Stimulated activated CD4-positive, alpha-beta T cell treated with anti-CD3 and anti-CD28 coated beads, Interleukin-1b, Interleukin-23, amount 100 ng/mL, for 1 hour (primary cell): Measurements from ENCODE around the gene KCTD13.
A peak's percentile ranks its signal among the peaks of the same experiment; 100 is the strongest.
"Not testable (repeated sequence)": the region's sequence is repeated elsewhere in the genome, so short reads cannot be mapped to it uniquely, and the experiment has no call there.

Experiments
- DNase-seq, 2 donors: peaks; one replicate each; pipeline ENCODE4 v3.0.0-alpha.2; 2020; ENCODE audit warnings: low read depth in 2 of 2

KCTD13 gene, protein sequence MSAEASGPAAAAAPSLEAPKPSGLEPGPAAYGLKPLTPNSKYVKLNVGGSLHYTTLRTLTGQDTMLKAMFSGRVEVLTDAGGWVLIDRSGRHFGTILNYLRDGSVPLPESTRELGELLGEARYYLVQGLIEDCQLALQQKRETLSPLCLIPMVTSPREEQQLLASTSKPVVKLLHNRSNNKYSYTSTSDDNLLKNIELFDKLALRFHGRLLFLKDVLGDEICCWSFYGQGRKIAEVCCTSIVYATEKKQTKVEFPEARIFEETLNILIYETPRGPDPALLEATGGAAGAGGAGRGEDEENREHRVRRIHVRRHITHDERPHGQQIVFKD

GRCh38 chr16:29925781-29926710 lies at the start of gene KCTD13:
Gene KCTD13 (minus strand): TSS chr16:29926226. CDS start chr16:29926033, 193 bp downstream.
- DNase-seq = peak; percentile 76 to 84

GRCh38 chr16:29975134-29975538 lies 49.1 kb upstream of the KCTD13 start:
- DNase-seq = no peak

DNA sequence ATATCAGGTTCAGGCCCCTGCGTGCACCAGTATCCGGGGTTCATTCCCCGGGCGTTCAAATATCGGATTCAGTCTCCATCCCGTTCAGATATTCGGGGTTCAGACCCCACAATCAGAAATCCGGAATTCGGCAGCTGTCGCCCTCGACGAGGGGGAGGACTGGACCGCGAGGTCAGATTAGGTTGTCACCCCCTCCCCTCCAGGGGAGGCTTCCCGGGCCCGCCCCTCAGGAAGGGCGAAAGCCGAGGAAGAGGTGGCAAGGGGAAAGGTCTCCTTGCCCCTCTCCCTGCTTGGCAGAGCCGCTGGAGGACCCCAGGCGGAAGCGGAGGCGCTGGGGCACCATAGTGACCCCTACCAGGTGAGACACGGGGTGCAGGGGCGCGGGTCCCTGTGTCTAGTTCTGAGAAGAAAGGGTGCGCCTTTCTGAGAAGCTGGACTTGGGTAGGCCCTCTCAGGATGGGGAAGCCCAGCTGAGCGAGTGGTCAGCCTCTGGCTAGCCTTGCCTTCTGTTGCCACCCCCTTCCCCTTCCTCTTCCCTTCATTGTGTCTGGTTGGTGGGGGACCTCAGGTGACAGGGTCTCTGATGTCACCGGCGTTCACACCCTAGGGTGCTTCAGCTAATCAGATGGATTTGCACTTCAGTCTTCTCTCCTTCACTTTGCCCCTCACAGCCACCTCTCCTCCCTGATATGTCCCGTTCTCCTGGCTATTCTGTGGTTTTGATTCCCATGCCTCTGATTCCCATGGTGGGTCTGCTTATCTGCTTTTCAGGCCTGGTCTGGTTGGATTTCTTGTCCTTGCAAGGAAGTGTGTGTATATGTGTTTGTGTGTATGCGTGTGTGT lies 48.5 kb upstream of the KCTD13 start:
- DNase-seq = no peak

GRCh38 chr16:29973384-29974246 lies 47.6 kb upstream of the KCTD13 start, which contains the start of gene TAOK2:
Gene TAOK2 (plus strand): TSS chr16:29973868. CDS start chr16:29977773, 3,905 bp downstream.
- DNase-seq = peak; percentile 80 to 83

- DNase-seq = no peak
These were observed 47.0 kb upstream of the KCTD13 start for GRCh38 chr16:29972992-29973383.

DNA sequence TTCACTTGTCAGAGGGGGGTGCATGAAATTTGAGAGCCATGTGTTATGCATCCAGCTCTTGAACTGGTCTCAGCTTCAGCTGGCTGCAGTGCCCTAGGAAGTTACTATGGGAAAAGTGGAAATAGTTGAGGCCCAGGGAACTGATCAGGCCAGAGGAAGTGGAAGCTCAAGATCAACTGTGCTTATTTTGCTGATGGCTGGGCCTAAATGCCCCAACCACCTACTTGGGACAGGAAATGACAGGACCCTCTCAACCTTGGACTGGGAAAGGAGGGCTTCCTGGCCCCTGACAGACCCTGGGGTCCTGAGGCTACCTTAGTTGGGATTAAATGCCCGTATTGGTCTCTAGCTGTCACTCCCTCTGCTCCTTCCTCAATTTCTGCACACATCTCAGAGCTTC lies 46.5 kb upstream of the KCTD13 start:
- DNase-seq = no peak

DNA sequence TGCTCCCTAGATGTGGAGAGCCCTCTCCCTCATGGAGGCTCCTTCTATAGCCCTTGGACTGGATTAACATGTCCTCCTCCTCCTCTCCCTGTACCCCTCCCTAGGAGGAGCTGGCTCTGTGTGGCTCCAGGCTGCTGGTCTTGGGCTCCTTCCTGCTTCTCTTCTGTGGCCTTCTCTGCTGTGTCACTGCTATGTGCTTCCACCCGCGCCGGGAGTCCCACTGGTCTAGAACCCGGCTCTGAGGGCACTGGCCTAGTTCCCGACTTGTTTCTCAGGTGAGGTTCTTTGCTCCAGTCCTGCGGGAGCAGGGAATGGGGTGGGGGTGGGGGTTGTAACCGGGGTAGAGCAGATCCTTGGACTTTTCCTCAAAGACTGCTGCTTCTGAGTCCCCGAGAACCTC lies 45.3 kb upstream of the KCTD13 start:
- DNase-seq = no peak

- no peak for DNase-seq
These were observed 42.2 kb upstream of the KCTD13 start for GRCh38 chr16:29968205-29968604.

GRCh38 chr16:29963021-29963743 lies 37.2 kb upstream of the KCTD13 start:
- no peak for DNase-seq

DNA sequence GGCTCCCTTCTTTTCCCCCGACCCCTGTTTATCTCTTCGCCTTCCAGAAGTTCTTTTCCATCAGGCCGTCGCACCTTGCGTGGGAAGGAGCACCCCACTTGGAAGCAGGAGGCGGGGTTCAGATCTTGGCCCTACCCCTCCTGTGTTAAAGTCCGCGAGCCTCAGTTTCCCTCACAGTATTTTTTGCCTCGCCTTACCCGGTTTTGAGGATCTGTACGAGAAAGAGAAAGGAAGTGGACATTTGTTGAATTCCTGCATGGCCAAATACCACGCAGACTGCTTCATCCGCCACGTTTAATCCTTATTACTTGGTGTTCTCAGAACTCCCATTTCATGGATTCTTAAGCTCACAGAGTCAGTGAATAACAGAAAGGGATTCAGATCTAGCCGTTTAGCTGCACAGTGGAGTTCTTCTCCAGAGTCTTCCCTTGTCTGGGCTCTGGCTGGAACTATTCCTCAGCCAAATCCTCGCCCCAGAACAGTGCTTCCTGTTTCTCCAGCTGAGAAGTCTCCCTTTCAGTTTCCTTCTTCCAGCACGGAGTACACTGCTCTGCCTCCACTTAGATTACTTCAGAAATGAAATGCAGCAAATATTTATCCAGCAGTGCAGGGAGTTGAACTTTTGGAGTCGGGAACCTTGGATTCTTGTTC lies 36.4 kb upstream of the KCTD13 start:
- no peak for DNase-seq

DNA sequence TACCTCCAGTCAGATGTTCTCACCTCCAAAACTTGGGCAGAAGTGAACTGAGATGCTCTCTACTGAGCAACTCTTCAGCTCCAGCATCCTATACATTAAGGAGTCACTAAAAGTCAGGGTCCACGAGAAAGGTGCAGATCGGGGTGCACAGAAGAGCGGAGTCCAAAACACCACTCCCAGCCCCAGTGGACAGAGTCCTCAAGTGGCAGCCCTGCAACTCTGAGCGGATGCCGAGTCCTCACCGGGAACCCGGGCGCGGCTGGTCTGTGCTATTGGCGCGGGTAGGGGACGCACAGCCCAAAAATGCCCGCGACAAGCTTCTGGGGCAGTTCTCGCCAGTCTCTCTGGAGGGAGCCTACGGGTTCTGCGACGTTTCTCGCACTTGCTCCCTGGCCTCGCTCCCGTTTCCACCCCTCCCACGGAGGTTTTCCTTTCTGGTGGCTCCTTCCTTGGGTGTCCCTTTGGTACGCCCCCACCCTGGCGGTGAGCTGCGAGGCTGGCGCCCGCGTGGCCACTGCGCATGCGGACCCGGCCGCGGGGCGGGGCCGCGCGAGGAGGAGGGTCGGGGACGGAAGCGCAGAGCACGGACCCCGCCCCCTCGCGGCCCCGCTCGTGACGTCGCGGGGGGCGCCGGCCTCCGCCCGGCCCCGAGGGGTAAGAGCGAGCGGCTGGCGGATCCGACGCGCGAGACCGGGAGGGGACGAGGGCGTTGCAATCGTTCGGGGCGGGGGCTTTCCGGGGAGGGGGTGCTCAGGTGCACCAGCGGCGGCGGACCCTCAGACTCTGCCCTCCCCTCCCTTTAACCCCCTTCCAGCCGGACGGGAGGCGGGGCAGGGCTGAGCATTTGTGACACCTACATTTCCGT lies 35.7 kb upstream of the KCTD13 start, which contains the start of gene TMEM219:
Gene TMEM219, plus strand, starts transcription at position 601 of the 865 bp plus-strand sequence. CDS start 1,065 bp downstream, outside the sequence.
- DNase-seq = peak; percentile 84 to 91

DNA sequence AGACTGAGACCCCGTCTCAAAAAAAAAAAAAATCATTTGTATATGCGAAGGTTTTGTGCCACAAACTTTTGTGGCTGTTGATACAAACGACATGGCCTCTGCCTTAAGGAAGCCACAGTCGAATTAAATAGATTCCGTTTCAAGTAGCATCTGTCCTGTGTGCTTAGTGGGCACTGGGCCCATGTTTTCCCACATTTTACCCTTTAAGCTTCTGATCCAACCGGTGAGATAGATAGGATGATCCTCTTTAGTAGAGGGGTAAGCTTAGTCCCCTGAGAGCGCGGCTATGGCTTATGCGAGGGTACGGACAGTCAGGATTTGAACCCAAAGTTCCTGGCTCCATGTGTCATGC lies 35.1 kb upstream of the KCTD13 start:
- no peak for DNase-seq

DNA sequence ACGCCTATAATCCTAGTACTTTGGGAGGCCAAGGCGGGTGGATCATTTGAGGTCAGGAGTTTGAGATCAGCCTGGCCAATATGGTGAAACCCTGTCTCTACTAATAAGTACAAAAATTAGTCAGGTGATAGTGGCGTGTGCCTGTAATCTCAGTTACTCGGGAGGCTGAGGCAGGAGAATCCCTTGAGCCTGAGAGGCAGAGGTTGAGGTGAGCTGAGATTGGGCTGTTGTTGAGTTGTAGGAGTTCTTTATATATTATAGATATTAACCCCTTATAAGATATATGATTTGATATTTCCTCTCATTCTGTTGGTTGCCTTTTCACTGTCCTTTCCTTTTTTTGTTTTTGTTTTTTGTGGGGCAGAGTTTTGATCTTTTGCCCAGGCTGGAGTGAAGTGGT lies 33.8 kb upstream of the KCTD13 start:
- DNase-seq = not testable (repeated sequence)

DNA sequence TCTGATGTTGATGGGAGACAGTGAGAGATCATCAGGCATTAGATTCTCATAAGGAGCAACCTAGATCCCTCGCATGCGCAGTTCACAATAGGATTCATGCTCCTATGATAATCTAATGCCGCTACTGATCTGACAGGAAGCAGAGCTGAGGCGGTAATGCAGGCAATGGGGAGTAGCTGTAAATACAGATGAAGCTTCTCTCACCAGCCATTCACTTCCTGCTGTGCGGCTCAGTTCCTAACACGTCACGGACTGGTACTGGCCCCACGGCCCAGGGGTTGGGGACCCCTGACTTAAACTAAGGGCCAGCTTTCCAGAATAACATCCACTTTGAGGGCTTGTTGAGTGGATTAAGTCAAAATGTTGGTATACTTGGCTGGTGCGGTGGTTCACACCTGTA lies 33.3 kb upstream of the KCTD13 start:
- no peak for DNase-seq

DNA sequence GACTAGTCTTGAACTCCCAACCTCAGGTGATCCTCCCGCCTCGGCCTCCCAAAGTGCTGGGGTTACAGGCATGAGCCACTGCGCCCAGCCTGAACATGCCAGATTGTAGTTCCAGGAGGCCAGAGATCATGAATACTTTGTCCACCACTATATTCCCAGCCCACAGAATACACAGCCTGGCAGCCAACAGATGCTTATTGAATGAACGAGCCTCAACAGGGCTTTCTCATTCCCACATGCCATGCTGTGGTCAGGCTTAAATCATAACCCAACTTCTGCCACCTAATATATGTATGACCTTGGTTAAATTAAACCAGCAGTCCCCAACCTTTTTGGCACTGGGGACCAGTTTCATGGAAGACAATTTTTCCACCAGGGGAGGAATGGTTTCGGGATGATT lies 32.7 kb upstream of the KCTD13 start:
- no peak for DNase-seq

GRCh38 chr16:29951625-29952365 lies 25.8 kb upstream of the KCTD13 start:
- DNase-seq = no peak

- DNase-seq = no peak
These were observed 24.9 kb upstream of the KCTD13 start for GRCh38 chr16:29950806-29951461.
